Midbrain (tissue), 1 donor: ENCODE data around the gene ABL1.

Source experiments
- DNase-seq: peaks from one replicate; lab custom pipeline; 2025; lab: John Stamatoyannopoulos, UW

ABL1 gene

DNA sequence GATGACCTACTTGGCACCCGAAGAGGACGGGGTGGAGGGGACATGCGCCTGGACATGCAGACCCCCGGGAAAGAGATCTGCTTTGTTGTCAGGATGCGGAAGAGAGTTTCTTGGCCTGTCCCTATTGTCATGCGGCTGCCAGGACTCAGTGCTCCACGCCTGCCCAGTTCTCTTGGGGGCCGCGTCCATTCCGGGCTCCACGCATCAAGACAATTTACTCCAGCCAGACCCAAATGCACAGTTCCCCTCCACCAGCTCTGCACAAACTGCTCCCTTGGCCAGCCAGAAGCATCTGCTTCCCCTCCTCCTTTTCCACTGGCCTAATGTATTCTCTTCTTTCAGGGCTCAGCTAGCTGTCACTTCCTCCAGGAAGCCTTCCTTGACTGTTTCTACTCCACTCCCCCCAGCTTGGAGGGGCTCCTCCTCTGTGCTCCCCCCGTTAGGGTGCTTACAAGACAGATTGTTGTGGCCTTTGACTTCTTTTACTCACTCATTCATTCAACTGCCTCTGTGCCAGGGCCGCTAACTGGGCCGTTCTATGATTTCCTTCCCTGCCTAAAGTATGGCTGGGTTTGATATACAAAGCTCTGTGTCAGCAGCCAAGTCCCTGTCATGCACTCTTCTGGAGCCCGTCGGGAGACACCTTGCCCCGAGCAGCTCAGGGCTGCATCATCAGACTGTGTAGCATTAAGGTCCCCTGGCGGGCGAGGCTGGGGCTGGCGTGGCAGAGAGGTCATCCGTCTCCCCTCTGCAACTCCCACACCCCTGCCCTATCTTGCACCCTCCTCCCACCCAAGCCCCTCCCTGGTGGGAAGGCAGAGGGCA, 97.4 kb downstream of the ABL1 start:
- DNase-seq, result no peak

DNA sequence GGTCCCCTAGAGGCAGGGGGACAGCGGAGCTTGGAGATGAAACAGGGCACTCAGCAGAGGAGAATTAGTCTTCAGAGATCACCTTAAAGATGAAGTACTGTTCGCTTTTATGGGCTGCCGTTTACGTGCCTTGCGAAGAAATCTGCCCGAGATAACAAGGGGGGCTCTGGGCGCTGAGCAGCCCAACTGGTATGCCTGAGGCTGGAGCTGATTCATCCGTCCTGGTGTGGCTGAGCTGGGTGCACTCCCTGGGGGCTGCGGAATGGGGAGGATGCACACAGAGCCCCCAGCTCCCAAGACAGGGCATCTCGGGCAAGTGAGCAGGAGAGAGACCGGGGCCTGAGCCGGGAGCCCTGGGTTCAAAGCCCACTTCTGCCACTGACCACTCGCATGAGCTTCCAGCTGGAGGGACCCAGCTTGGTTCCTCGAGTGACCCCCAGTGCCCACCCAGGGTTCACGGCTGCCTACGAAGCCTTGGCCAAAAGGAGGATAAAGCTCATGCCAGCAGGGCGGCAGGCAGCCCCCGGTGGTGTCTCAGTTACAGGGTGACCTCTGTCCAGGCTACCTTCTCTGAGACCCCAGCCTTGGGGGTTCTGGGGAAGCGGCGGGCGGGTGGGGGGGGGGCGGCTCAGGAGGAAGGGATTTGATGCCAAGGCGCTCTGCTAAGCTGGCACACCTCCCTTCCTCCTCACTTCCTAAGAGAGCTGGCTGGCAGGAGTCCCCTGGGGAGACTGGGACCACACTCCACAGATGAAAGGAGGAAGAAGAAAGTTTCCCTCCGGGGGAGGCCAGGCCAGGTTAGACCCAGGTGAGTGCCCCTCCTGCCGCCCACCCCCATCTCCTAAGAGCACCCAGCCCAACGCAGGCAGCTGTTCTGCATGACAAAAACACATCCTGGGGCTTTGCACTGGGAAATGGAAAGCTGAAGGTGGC, 98.3 kb downstream of the ABL1 start:
- no peak for DNase-seq

DNA sequence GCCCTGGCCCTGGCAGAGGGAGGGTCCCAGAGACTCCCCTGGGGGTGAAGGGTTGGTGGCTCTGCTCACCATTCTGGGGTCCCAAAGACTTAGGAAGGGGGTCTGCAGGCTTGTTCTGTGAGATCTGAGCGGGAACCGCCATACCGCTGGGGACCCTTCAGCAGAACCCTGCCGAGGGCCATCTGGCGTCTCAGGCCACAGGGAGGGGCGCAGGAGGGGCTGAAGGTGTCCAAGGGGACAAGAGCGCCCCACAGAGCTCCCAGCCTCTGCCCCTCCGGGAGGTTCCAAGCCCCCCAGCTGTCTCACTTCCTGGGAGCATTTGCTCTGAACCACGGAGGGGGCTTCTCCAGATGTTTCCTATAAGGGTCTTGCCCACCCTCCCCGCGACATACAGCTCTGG, 99.2 kb downstream of the ABL1 start:
- DNase-seq, result no peak

DNA sequence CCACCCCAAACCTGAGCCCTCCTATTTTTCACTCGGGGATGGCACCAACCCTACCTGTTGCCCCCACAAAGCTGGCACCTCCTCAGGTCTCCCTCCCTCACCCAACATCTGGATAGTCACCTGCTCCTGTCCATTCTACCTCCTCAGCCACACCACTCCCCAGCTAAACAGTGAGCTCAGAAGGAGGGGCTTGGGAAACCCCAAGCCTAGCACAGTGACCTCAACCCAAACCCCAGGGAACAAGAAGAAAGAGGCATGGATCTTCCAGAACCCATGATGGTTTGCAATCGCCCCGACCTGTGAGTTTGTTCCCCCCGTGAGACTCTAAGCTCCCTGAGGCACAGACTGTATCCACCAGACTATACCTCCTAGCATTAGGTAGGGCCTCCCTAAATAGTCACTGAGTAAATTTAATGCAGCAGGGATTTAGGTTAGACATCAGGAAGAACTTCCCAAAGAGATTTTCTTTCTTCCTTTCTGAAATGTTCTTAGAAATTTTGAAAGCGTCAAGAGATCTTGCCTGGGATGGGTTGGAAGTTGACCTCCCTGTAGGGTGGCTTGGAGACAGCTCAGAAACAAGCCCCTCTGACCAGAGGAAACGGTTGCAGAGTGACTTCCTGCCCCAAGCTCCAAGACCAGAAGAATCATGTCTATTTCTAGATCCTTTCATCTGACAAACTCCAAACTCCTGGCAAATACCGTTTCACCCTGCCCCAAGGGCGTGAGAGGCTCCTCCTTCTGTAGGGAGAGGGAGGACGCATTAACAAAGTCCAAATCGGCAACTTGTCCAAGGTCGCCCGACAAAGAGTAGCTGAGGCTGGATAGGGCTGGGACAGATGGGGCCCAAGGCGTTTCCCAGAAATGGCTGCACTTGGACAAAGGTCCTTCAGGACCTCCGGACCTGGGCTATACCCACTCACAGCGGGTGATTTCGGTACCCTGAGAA, 99.9 kb downstream of the ABL1 start:
- no peak for DNase-seq

DNA sequence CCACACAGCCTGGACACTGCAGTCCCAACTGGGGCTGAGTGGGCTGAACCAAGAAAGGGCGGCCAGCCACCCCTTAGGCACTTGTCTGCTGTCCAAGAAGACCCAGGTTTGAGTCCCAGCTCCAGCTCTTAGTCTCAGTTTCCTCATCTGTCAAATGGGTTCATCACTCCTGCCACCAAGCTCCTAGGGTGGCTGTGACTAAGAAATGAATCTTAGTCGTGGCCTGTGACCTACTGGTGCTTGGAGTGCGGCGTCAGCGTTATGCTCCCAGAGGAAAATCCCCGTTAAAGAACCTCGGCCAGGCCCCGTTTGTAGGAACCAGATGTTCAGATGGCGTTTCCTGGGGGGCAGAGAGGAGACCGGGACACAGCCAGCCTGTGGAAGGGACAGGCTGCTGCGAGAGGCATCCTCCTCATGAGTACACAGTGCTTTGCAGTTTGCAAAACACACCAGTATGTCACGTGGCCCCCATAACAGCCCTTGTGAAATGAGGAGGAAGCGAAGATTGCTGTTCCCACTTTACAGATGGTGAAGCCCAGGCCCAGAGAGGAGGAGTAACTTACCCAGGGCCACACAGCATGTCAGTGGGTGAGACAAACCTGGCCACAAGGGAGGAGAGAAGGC, 100.7 kb downstream of the ABL1 start:
- no peak for DNase-seq

DNA sequence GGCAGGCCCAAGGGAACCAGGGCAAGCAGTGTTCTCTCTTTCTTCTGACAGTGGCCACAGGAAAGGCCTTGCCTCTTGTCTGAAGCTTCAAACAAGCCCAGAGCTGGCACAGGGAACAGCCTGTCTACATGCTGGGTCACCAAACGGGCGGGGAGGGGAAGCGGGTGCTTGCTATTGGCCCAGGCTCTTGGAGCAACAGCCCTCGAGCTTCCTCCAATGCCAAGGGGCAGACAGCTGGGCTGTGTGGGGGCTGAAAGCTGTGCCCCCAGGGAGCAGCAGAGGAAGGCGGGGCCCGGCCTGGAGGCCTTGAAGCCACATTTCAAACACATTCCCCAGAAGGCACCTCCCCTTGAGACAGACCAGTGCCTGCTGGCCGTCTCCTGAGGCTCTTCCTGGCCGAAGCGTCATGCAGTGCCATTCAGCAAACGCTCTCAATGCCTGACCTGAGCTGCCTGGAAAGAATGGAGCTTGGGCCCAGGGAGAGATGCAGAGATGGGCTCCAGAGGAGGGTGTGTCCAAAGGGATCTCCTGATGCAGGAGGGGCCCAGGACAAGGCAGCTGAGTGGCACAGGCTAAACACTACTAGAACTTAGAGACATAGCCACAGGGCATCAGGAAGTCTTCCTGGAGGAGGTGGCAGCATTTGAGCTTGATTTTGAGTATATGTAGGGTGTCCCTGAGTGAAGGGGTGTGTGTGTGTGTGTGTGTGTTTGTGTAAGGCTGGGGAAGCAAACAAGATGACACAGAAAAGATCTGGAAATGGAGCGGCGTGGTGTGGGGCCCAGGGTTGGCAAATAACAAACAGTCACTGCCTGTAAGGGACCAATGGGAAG, 101.4 kb downstream of the ABL1 start:
- DNase-seq, result peak; percentile 13
